Right renal pelvis (tissue), 4 donors: ENCODE data around the gene ESRRA. TPM values are rescaled to one million over a fixed set of nuclear protein-coding genes. Genes with fewer than 3 reads are reported as not detected.
"Not testable (repeated sequence)": the region's sequence is repeated elsewhere in the genome, so short reads cannot be mapped to it uniquely, and the experiment has no call there.

ENCODE experiments used
- DNase-seq, 4 donors: peaks; one replicate each; pipeline ENCODE4 v3.0.0-alpha.2; 2013; ENCODE audit warnings: low read depth in 4 of 4, low spot score in 3 of 4, missing footprints in 1 of 4
- polyA plus RNA-seq, 4 donors: library from polyadenylated mRNA; unstranded; fragments of 120-200 nt; gene quantifications; one replicate each; pipeline ENCODE4 v1.2.1, GENCODE V29; 2013; ENCODE audit not compliant: insufficient read length in 4 of 4

The ESRRA gene
- polyA plus RNA-seq, 4 donors = 17.9 to 27.7 (median 18.5) TPM

GRCh38 chr11:64306876-64307622, 1.7 kb downstream of the ESRRA start:
- DNase-seq = no peak

GRCh38 chr11:64307795-64308194, 2.5 kb downstream of the ESRRA start:
- not testable (repeated sequence) for DNase-seq

- DNase-seq = no peak
Measured at GRCh38 chr11:64312947-64313346, 7.6 kb downstream of the ESRRA start.

- no peak for DNase-seq
Measured at GRCh38 chr11:64313491-64314145, 8.3 kb downstream of the ESRRA start.

- DNase-seq = no peak
Measured at GRCh38 chr11:64314146-64314804, 9.0 kb downstream of the ESRRA start.

- no peak for DNase-seq
Measured at GRCh38 chr11:64314805-64315561, 9.7 kb downstream of the ESRRA start.

- not testable (repeated sequence) for DNase-seq
Measured at GRCh38 chr11:64315667-64316526, 10.6 kb downstream of the ESRRA start.

GRCh38 chr11:64316672-64317324, 11.5 kb downstream of the ESRRA start:
- no peak for DNase-seq

- peak; percentile 86 to 96 (median 93) for DNase-seq
Measured at GRCh38 chr11:64317325-64317960, 12.1 kb downstream of the ESRRA start, which contains the start of gene TRMT112. TRMT112 (minus strand) TSS chr11:64317559; CDS start chr11:64317526, 33 bp downstream.

- peak; percentile 88 to 93 (median 90) for DNase-seq
Measured at GRCh38 chr11:64317961-64318765, 12.8 kb downstream of the ESRRA start, which contains the start of gene PRDX5. PRDX5 (plus strand) TSS chr11:64318121; CDS start chr11:64318216, 95 bp downstream.

- no peak for DNase-seq
Measured at GRCh38 chr11:64318766-64319761, 13.7 kb downstream of the ESRRA start.

- no peak for DNase-seq
Measured at GRCh38 chr11:64320556-64320955, 15.2 kb downstream of the ESRRA start.

- DNase-seq = no peak
Measured at GRCh38 chr11:64321026-64321425, 15.7 kb downstream of the ESRRA start.

- DNase-seq = no peak
Measured at GRCh38 chr11:64321533-64321932, 16.2 kb downstream of the ESRRA start.

GRCh38 chr11:64322925-64323260, 17.6 kb downstream of the ESRRA start:
- no peak for DNase-seq

- no peak for DNase-seq
Measured at GRCh38 chr11:64323373-64323772, 18.0 kb downstream of the ESRRA start.

GRCh38 chr11:64323984-64324383, 18.7 kb downstream of the ESRRA start:
- not testable (repeated sequence) for DNase-seq
